Epithelial cell of prostate (primary cell): Measurements from ENCODE around the gene TBC1D5.
"Not testable (repeated sequence)": the region's sequence is repeated elsewhere in the genome, so short reads cannot be mapped to it uniquely, and the experiment has no call there.

Experiments
- DNase-seq: peaks from one replicate; pipeline ENCODE4 v3.0.0-alpha.2; 2011; ENCODE audit warnings: low read depth, low spot score
- H3K27ac ChIP-seq: fragments of 450-650 bp; 2 replicates; pipeline ENCODE4 v1.5.1; 2017; ENCODE audit warnings: mild to moderate bottlenecking

TBC1D5 gene

DNA sequence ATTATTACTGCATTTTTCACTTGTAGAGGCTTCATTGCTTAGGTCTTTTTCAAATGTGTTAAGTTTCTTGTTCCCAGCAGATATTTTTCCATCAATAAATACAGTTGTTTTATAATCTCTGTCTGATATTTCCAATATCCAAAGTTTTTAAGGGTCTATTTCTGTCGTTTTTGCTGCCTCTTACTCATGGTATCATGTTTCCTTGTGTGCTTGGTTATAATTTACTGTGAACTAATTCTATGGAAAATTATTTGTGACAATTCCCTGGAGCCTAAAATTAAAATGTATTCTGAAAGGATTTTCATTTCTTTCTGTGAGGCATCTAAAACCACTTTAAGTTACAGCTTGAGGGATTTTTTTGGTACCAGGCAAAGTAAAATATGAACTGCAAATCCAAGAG lies 17.5 kb downstream of the TBC1D5 start:
- no peak for DNase-seq
- H3K27ac ChIP-seq: no peak overlapping the region

DNA sequence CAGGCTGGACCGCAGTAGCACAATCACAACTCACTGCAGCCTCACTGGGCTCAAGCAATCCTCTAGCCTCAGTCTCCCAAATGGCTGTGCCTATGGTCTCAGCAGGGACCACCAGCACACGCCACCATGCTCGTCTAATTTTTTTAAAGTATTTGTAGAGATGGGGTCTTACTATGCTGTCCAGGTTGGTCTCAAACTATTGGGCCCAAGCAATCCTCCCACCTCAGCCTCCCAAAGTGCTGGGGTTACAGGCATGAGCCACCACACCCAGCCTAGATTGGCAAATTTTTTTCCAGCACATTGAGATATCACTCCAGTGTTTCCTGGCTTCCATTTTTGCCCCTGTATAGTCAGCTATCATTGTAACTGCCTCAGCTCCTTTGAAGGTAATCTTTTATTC lies 18.3 kb downstream of the TBC1D5 start:
- H3K27ac ChIP-seq: no peak overlapping the region
- DNase-seq: no peak

DNA sequence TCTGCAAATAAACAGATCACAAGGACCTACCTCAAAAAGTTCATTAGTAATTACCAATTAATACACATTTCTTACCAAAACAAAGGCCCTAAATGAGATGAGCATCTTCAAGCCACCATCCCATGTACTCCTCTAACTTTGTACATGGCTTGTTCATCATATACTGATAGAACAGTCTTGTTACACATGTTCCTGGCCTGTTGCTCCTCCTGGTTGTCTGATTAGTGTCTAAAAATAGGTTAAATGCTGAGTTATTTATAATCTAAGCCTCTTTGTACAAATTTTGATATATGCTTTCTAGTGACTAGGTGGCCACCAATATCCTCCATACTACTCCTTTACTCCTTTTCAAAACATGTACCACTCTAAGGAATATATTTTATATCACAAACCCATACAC lies 25.0 kb downstream of the TBC1D5 start:
- H3K27ac ChIP-seq: no peak overlapping the region
- no peak for DNase-seq

DNA sequence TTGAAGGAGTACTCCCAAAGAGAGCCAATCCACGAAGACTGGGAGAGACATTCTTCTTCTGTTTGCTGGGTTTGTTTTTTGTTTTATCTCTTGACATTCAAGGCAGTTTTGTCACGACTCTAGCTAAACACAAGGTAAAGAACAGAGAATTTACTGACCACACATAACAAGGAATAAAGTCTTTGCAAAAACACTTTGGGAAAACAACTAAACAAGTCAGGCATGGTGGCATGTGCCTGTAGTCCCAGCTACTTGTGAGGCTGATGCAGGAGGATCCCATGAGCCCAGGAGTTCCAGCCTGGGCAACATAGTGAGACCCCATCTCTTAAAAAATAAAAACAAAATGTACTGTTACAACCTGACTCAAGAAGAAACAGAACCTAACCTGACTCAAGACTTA lies 28.0 kb downstream of the TBC1D5 start:
- H3K27ac ChIP-seq: no peak overlapping the region
- DNase-seq: no peak

DNA sequence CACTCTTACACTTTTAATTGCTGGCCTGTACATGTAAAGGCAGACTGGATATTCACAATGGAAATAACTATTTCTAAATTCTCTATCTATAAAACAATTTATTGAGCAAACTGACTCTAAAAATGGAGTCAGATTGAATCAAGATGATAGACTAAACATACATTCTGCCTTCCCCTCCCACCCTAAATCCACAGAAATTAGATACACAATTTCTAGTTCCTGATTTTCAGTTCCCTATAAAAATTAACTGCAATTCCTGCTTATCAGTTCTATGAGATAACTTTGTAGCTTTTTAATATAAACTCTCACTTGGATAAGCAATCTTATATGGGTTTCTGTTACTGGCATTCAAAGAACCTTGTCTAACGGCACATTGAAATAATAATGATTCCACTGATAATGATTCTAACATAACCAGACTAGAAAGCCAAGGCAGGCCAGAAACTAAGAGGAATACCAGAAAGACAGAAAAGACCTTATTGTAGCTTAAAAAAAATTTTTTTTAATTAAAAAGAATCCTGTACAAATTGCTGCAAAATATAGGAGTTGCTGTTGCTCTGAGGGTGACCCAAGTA lies 33.1 kb downstream of the TBC1D5 start:
- no peak for DNase-seq
- no peak overlapping the region for H3K27ac ChIP-seq

DNA sequence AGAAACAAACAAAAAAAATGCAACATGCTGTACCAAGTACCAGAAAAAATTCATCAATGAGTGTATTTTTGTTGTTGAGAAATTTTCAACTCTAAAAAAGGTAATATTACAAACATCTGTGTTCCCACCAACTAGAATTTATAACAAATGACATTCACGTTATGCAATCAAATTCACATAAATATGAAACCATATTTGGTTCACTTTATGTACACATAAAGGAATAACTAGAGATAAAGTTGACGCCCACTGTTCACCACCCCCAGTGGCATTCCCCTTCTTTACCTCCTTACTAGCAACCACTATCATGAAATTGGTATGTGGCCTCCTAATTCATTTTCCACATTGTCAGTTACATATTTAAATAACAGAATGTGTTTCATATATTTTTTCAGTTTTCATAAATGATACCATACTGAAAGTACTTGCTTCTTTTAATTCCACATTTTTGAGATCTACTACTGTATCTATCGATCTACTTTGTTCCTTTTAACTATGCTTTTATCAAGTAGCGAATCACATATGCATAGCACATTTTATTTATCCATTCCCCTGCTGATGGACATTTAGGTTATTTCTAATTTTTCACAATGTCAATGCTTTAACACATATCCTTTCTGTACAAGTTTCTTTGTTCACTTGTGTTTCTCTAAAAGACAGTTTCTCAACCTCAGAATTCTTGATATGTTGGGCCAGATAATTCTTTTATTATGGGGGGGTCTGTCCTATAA lies 34.5 kb downstream of the TBC1D5 start:
- DNase-seq: no peak

DNA sequence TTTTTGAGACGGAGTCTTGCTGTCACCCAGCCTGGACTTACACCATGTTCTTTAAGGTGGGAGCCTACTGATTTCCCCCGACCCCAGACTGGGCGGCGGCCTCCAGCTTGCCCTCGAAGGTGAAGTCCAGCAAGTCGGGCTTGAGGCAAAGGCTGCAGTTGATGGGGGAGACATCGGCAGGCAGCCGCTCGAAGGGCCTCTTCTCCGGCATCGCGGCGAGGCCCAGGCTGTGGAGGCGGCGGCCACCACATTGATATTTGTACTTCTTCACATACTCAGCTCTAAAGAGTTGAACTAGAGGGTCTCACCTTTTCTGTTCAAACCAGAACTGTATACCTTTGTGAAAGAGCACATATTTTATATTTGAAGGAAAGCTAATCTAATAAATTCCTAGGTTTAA lies 36.4 kb downstream of the TBC1D5 start:
- not testable (repeated sequence) for DNase-seq, H3K27ac ChIP-seq

More for the DNA sequence above, 34.5 kb downstream of the TBC1D5 start:
- no peak overlapping the region for H3K27ac ChIP-seq

DNA sequence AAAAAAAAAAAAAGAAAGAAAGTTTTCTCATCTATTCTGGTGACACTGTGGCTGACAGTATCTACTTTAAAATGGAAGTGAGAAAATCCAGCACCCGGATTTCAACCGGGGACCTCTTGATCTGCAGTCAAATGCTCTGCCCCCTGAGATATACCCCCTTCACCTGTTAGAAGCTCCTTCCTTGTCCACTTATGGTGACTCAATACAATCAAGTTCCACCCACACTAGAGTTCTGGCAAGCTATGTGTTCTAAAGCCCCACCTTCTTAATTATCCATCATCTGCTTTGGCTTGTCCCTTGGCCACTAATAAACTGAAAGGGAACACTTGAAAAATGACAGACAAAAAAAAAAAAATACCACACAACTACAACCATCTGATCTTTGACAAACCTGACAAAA lies 42.6 kb downstream of the TBC1D5 start:
- not testable (repeated sequence) for H3K27ac ChIP-seq, DNase-seq

DNA sequence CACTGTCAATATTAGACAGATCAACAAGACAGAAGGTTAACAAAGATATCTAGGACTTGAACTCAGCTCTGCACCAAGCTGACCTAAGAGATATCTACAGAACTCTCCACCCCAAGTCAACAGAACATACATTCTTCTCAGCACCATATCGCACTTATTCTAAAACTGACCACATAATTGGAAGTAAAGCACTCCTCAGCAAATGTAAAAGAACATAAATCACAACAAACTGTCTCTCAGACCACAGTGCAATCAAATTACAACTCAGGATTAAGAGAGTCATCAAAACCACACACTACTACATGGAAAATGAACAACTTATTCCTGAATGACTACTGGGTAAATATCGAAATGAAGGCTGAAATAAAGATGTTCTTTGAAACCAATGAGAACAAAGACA lies 46.8 kb downstream of the TBC1D5 start:
- not testable (repeated sequence) for DNase-seq, H3K27ac ChIP-seq

DNA sequence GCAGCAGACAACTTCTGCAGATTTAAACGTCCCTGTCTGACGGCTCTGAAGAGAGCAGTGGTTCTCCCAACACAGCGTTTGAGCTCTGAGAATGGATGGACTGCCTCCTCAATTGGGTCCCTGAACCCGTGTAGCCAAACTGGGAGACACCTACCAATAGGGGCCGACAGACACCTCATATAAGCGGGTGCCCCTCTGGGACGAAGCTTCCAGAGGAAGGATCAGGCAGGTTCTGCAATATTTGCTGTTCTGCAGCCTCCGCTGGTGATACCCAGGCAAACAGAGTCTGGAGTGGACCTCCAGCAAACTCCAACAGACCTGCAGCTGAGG lies 48.8 kb downstream of the TBC1D5 start:
- H3K27ac ChIP-seq, DNase-seq: not testable (repeated sequence)

DNA sequence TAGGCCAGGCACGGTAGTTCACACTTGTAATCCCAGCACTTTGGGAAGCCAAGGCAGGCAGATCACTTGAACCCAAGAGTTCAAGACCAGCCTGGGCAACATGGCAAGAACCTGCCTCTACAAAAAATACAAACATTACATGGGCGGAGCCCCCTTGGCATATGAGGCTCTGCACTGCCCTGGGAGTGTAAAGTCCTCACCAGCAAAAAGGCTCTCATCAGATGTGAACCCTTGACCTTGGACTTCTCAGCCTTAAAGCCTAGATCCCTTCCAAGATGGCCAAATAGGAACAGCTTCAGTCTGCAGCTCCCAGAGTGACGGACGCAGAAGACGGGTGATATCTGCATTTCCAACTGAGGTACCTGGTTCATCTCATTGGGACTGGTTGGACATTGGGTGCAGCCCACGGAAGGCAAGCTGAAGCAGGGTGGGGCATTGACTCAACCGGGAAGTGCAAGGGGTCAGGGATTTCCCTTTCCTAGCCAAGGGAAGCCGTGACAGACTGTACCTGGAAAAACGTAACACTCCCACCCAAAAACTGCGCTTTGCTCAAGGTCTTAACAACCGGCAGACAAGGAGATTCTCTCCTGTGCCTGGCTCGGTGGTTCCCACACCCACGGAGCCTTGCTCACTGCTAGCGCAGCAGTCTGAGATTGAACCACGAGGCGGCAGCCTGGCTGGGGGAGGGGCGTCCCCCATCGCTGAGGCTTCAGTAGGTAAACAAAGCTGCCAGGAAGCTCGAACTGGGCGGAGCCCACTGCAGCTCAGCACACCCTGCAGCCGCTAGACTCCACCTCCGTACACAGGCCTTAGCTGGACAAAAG lies 49.4 kb downstream of the TBC1D5 start:
- not testable (repeated sequence) for DNase-seq, H3K27ac ChIP-seq

DNA sequence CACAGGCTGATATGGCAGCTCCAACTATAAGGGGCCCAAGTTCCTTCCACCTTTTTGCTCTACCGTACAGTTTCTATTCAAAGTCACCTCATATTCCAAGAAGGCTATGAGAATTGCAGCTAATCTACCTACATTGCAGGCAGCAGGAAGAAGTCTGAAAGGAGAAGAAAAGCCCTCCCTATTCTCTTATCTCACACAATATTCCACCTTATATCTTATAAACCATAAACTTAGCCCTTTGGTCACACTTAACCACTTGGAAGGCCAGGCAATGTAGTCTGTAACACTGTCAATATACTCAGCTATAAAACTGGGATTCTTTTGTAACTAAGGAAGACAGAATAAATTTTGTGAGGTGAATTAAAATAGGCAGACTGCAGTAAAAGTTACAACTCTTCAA lies 54.9 kb downstream of the TBC1D5 start:
- no peak overlapping the region for H3K27ac ChIP-seq

DNA sequence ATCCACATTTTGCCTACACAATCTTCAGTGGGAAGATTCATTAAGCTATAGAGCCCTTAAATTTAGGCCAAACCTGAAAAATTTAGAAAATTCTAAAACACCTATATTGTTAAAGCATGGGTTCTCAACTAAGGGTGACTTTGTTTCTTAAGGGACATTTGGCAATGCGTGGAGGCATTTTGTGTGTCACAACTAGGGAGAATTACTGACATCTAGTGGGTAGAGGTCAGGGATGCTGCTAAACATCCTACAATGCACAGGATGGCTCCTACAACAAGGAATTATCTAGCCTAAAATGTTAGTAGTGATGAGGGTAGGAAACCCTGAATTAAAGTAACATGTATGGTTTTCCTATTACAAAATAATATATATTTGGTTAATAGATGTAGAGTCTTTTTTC lies 55.8 kb downstream of the TBC1D5 start:
- no peak for DNase-seq
- no peak overlapping the region for H3K27ac ChIP-seq

More for the DNA sequence above, 54.9 kb downstream of the TBC1D5 start:
- no peak for DNase-seq

DNA sequence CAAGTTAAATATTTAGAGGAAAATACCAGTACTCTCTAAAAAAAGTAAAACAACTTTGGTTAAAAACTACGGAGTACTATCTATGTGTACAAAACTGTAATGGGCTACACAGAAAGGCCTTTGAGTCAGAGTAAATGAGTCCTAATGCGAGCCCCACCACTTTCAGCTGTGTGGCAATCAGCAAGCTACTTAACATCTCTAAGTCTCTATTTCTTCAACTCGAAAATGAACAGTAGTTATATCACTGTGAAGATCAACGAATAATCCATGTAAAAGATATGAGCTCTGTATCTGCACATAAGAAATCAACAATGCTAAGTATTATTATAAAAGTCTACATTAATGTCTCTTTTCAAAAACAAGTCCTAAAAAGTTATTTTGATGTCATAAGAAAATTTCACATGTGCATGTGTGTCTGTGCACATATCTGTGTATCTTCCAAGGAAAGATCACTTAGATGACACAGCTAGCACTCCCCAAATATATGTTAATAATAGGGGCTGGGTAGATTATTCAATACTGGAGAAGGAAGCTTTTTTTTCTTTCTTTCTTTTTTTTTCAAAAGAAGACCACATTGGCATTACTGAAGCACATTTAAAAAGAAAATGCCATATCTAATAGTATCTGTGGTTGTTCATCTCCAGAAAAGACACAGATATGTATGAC lies 58.8 kb downstream of the TBC1D5 start:
- no peak overlapping the region for H3K27ac ChIP-seq
- no peak for DNase-seq

DNA sequence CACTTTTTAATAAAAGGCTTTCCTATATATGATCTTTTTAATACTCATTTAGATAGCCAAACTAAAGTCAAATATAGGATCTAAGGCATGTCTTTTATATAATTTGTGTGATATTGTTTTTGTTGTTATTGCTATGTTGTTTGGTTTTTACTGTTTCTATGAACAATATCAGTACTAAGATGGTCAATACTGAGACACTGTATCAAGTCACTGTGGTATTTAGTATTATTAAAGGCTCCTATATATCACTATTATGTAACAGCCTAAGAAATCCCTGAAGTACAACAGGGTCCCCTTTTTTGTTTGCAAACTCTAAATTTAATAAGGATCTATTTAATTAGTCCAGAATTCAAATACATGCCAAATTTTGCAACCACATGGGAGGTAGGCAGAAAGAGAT lies 61.9 kb downstream of the TBC1D5 start:
- DNase-seq: no peak
- no peak overlapping the region for H3K27ac ChIP-seq

DNA sequence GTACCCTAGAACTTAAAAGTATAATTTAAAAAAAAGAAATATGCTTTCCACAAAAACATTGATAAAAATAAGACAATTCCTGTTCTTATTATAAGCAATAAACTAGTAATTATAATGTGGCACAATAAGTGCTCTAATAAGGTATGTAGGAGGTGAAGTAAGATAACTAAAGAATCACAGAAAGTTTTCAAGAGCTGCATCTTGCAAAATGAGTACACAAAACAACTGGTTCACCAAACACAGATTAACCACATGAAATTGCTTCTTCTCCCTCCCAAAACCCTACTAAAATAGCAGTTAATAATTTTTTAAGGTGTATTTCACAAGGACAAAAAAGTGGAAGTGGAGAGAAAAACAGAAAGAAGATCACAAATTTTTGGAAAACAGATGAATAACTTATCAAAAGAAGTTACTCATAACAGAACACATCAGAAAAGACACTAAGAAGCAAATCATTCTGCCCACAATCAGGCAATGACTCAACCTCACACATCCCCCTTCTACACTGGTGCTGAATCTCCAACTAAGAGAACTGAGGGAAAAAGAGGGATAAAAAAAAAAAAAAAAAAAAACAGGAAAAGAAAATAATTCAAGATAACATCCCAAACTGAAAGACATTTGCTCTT lies 64.2 kb downstream of the TBC1D5 start:
- DNase-seq: no peak
- H3K27ac ChIP-seq: no peak overlapping the region

DNA sequence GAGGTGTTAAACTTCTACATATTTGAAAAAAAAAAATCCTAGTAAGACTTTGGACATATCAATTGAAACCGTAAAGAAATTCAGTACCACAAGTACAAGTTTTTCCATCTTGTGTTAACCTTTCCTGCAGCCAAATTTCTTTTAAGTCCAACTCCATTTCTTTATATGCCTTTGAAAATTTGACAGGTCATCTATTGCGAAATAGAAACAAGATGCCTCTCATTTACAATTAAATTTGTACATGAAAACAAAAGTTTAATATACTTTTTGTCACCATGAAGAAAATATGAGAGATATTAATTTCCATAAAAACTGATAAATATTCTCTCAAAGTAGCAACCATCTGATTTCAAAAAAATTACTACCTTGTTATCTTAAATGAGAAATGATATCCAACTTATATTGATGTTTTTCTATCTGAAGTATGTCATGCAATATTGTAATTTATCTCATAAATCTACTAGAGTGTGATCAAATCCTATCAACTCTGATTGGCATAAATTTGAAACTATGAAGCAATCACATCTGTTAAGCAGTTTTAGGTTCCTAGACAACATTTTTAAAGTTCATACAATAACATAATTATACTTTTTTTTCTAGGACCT lies 68.2 kb downstream of the TBC1D5 start:
- DNase-seq: no peak
- no peak overlapping the region for H3K27ac ChIP-seq

DNA sequence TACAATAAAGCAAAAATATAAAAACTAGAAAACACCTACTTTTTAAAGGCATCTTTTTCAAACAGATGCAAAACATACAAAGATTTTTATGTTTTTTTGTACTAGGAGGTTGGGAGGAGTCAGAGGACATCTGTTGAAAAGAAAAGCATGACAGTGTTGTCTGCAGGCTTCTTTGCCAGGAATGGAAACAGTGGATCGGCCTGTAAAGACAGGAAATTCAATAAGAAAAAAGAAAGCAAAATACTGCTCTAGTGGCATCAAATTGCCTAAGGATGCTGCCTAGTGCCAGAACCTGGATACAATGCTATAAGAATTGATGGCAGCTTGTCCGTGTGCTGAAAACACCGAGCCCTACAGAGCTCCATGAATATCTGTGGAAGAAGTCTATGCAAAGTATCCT lies 69.9 kb downstream of the TBC1D5 start:
- H3K27ac ChIP-seq: no peak overlapping the region
- DNase-seq: no peak

DNA sequence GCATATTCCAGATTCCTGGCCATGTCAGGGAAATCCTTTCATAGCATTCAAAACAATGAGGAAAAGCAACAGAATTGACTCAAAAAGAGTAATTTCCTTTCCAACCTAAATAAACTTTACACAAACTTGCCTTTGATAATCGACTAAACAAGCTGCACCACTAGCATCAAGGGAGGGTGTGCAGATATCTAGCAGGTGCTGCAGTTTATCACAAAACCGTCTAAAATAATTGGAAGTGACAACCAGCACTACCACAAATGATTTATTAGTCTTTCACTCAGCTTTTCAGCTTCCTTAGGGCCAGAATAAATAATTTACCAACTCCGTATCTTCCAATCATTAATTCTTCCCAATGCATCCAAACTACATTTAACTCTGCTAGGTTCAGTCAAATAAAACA lies 71.7 kb downstream of the TBC1D5 start:
- no peak overlapping the region for H3K27ac ChIP-seq
- no peak for DNase-seq

DNA sequence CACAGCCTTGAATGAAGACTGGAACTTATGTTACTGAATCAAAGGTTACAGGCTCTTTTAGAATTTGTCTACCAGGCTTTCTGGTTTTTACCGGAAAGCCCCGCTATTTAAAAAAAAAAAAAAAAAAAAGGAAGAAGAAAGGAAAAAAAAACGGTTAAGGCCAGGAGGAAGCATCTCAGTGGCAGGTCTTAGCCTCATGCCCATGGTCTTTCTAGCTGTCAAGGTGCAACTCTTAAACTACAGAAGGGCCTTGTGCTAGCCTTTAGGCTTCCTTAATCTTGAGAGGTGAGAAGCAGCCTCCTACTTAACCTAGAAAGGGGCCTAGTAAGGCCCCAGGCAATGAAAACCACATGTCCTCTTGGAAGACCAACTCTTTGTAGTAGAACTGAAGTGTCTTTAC lies 77.5 kb downstream of the TBC1D5 start:
- H3K27ac ChIP-seq: no peak overlapping the region
- DNase-seq: no peak
